HK-2 (cell line): ENCODE data around the gene TPPP3.

ENCODE experiments used
- DNase-seq: peaks from one replicate; pipeline ENCODE4 v3.0.0-alpha.2; 2018; ENCODE audit not compliant: unreplicated experiment

TPPP3 gene

DNA sequence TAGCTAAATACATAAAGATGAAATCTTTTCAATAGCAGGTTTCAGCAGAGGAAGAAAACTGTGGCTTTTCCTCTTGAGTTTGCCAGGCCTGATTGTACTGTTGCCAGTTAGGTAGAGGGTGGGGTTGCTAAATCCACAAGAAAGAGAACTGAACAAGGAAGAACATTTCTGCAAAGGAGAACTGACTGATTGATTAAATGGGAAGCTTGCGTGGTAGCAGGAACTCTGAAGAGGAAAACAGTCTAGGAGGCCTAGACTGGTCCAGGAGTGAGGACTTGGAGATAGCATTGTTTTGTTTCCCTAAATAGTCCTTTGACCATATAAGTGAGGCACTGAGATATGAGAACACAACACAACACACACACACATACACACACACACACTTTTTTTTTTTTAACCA lies 47.9 kb downstream of the TPPP3 start:
- no peak for DNase-seq

DNA sequence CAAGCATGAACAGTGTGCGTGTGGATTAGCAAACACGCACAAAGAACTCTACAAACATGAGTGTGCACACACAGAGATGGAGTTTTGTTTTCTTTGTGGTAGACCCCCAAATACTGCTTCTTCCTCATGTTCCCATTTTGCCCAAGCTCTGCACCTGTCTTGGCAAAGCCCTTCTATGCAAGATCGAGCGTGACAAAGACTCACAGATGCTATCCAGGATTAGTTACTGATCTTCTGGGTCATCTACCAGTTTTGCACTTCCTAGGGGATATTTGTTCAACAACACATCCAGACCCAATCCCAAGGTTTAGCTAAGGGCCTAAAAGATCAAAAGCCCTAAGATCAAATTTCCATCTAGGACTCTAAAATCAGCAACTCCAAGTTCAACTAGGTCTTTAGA lies 50.7 kb downstream of the TPPP3 start:
- no peak for DNase-seq

DNA sequence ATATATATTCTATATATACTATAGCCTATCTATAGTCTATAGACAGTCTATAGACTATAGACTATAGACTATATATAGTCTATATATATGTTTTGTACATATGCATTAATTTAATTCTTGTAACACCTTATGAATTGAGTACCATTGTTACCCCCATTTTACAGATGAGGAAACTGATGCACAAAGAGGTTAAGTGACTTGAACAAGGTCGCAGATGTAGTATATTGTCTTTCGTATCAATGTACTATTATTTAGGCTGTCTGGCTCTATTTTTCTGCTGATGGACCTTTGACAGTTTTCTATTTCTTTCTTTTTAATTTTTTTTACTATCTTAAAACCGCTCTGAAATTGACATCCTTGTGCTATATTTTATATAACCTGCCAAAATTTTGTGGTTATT lies 52.0 kb downstream of the TPPP3 start:
- no peak for DNase-seq
